Measurements from ENCODE around the gene SEMA6A. TPM values are rescaled to one million over a fixed set of nuclear protein-coding genes. Genes with fewer than 3 reads are reported as not detected.

Gene SEMA6A
- total RNA-seq, 1 donor from 2014 or later: 84.2 TPM

- no peak overlapping the region for H3K27ac Mint-ChIP-seq
- no peak for DNase-seq (ENCODE audit: extremely low spot score, unreplicated experiment)
- TF ChIP-seq, protein P1, sequence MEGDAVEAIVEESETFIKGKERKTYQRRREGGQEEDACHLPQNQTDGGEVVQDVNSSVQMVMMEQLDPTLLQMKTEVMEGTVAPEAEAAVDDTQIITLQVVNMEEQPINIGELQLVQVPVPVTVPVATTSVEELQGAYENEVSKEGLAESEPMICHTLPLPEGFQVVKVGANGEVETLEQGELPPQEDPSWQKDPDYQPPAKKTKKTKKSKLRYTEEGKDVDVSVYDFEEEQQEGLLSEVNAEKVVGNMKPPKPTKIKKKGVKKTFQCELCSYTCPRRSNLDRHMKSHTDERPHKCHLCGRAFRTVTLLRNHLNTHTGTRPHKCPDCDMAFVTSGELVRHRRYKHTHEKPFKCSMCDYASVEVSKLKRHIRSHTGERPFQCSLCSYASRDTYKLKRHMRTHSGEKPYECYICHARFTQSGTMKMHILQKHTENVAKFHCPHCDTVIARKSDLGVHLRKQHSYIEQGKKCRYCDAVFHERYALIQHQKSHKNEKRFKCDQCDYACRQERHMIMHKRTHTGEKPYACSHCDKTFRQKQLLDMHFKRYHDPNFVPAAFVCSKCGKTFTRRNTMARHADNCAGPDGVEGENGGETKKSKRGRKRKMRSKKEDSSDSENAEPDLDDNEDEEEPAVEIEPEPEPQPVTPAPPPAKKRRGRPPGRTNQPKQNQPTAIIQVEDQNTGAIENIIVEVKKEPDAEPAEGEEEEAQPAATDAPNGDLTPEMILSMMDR (conservative IDR thresholded peaks at IDR 0.05): no peak
- no peaks in the 10 kb centered on the region for H3K36me3 Mint-ChIP-seq
- peaks cover 13% of the 10 kb centered on the region for H3K4me1 Mint-ChIP-seq (ENCODE audit: unreplicated experiment)
- H3K27me3 Mint-ChIP-seq: no peaks in the 10 kb centered on the region
- no peak overlapping the region for H3K4me3 Mint-ChIP-seq
- H3K9me3 Mint-ChIP-seq: no peaks in the 10 kb centered on the region
Observed at GRCh38 chr5:116614603-116614920, 39.9 kb upstream of the SEMA6A start.

- no peaks in the 10 kb centered on the region for H3K36me3 Mint-ChIP-seq
- no peaks in the 10 kb centered on the region for H3K9me3 Mint-ChIP-seq
- TF ChIP-seq, protein P1 (conservative IDR thresholded peaks at IDR 0.05): no peak
- no peaks in the 10 kb centered on the region for H3K27me3 Mint-ChIP-seq
- no peak for DNase-seq (ENCODE audit: extremely low spot score, unreplicated experiment)
- H3K27ac Mint-ChIP-seq: peak overlapping the region; percentile 5
- no peak overlapping the region for H3K4me3 Mint-ChIP-seq
- peaks cover 13% of the 10 kb centered on the region for H3K4me1 Mint-ChIP-seq (ENCODE audit: unreplicated experiment)
Observed at GRCh38 chr5:116613445-116613844, 38.8 kb upstream of the SEMA6A start.

DNA sequence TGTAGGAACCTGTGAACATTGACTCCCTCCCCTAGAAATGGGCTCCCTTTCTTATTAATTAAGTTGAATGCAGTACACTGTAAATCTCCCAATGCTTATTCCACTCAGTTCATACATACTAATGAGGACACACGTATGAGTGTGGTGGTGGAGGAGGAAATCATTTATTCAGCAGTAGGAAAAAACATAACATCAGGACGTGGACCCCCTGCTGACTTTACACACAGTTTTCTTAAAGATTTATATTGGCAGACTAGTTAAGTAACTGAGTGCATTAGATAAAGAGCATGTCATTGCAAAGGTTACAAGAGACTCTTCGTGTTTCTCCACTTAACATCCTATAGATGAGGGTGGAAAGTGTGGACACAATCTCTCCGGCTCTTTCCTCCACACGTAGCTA, 37.8 kb upstream of the SEMA6A start:
- H3K36me3 Mint-ChIP-seq: no peaks in the 10 kb centered on the region
- peaks cover 13% of the 10 kb centered on the region for H3K4me1 Mint-ChIP-seq (ENCODE audit: unreplicated experiment)
- no peak overlapping the region for H3K27ac Mint-ChIP-seq
- DNase-seq (ENCODE audit: extremely low spot score, unreplicated experiment): no peak
- TF ChIP-seq, protein P1 (conservative IDR thresholded peaks at IDR 0.05): no peak
- H3K4me3 Mint-ChIP-seq: no peak overlapping the region
- H3K27me3 Mint-ChIP-seq: no peaks in the 10 kb centered on the region
- no peaks in the 10 kb centered on the region for H3K9me3 Mint-ChIP-seq

- no peaks in the 10 kb centered on the region for H3K36me3 Mint-ChIP-seq
- no peak overlapping the region for H3K4me3 Mint-ChIP-seq
- TF ChIP-seq, protein P1 (conservative IDR thresholded peaks at IDR 0.05): no peak
- no peaks in the 10 kb centered on the region for H3K27me3 Mint-ChIP-seq
- no peak for DNase-seq (ENCODE audit: extremely low spot score, unreplicated experiment)
- H3K4me1 Mint-ChIP-seq (ENCODE audit: unreplicated experiment): peaks cover 31% of the 10 kb centered on the region
- peaks cover 4% of the 10 kb centered on the region for H3K9me3 Mint-ChIP-seq
- H3K27ac Mint-ChIP-seq: no peak overlapping the region
Observed at GRCh38 chr5:116605310-116606070, 30.9 kb upstream of the SEMA6A start.

GRCh38 chr5:116604805-116605204, 30.2 kb upstream of the SEMA6A start:
- Mint-ChIP-seq H3K36me3 (no peaks in the 10 kb centered on the region), H3K4me1 (ENCODE audit: unreplicated experiment) (peaks cover 31% of the 10 kb centered on the region), H3K27ac (no peak overlapping the region), H3K27me3 (no peaks in the 10 kb centered on the region), H3K4me3 (no peak overlapping the region), H3K9me3 (peaks cover 4% of the 10 kb centered on the region)
- DNase-seq (ENCODE audit: extremely low spot score, unreplicated experiment): no peak
- TF ChIP-seq, protein P1 (conservative IDR thresholded peaks at IDR 0.05): no peak

All from type B pancreatic cell (in vitro differentiated cells).